GM12891 (cell line): ENCODE measurements around the gene ZNF3.

Experiments used
- POLR2A ChIP-seq: IDR thresholded peaks from 2 replicates; pipeline ENCODE4 v1.6.1; 2011; ENCODE audit warnings: low read depth, low read length, control low read depth
- POLR2AphosphoS5 ChIP-seq: IDR thresholded peaks from 2 replicates; pipeline ENCODE4 v1.6.1; 2011; ENCODE audit warnings: low read depth, low read length, control low read depth
- POU2F2 ChIP-seq: IDR thresholded peaks from 2 replicates; pipeline ENCODE4 v1.6.1; 2011; ENCODE audit warnings: low read depth, mild to moderate bottlenecking, control low read depth, low read length, moderate library complexity
- SPI1 ChIP-seq: IDR thresholded peaks from 2 replicates; pipeline ENCODE4 v1.6.1; 2011; ENCODE audit warnings: low read depth, low read length, control low read depth
- TAF1 ChIP-seq: IDR thresholded peaks from 2 replicates; pipeline ENCODE4 v1.6.1; 2011; ENCODE audit warnings: low read depth, low read length, control low read depth

DNA sequence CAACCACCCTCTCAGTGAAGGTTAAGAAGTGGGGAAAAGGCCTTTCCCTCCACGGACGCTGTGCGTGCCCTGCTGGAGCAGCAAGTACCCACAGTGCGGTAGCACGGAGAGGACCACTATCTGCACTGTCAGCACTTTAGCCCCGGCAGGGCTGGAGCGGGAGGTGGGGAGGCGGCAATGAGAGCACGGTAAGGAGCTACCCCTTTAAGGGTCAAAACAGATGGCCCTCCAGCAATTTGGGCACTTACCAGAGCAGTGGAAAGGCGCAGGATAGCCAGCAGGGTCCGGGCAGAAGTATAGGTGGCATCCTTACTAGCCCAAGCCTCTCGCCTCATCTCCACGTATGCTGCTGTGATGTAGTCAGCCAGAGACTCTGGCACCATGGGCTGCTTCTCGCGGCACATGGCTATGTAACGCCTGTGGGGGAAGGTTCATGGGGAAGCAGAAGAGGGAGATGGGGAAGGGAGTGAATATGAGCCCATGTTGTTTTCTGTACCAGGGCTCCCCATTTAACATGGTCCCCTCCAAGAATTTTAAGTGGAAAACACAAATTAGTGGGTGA is 12.5 kb upstream of the ZNF3 start:
- peak; percentile 76; the same call in 1 of the 2 replicates for TF ChIP-seq POLR2AphosphoS5
- TF ChIP-seq POLR2A: no peak
- TF ChIP-seq SPI1: no peak
- TF ChIP-seq TAF1: no peak
- no peak for TF ChIP-seq POU2F2
